ENCODE results near the gene HNF1A. TPM values are rescaled to one million over a fixed set of nuclear protein-coding genes. Genes with fewer than 3 reads are reported as not detected.

HNF1A gene
- total and polyA plus RNA-seq, 2 donors (not counting 1 experiment from before 2014, with no cell fraction given) = not detected

DNA sequence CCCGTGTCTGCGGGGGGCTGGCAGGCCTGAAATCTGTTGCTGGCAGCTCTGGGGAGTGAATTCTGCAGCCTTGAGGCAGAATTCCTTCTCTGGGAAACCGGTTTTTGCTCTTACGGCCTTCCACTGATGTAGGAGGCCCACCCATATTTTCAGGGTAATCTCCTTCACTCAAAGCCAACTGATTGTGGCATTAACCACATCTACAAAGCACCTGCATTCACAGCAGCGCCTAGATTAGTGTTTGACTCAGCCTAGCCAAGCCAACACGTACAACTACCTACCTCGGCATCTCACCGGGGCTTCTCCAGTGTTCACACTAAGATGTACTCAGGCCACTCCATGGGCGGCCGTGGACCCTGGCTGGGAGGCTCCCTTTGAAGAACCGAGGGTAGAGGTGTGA is 22.2 kb downstream of the HNF1A start:
- ChIA-PET POLR2A (no interaction called here), CTCF (no interaction called here)
- H3K27ac Mint-ChIP-seq = no peak overlapping the region
- no peaks in the 10 kb centered on the region for H4K20me1 ChIP-seq (ENCODE audit: control insufficient read depth, insufficient read depth, low read length, poor library complexity, severe bottlenecking)
- H3K4me2 ChIP-seq (replicated peaks; ENCODE audit: low read depth, low read length, poor library complexity, severe bottlenecking) = no peak overlapping the region
- H3K4me1 Mint-ChIP-seq = no peaks in the 10 kb centered on the region
- peaks cover 0 to 4% (median 0%) of the 10 kb centered on the region in 3 donors for H3K9me3 ChIP-seq (ENCODE audit: control extremely low read depth in 1 of 3, control insufficient read depth in 2 of 3, insufficient read depth in 1 of 3, low read length in 2 of 3)
- no peak overlapping the region for H3K4me3 ChIP-seq (ENCODE audit: control extremely low read depth in 1 of 5, extremely low read depth in 1 of 5, insufficient read depth in 1 of 5, low read depth in 2 of 5, low read length in 4 of 5)
- H3K27me3 ChIP-seq (replicated peaks in 1 of 4; ENCODE audit: control extremely low read depth in 1 of 4, control insufficient read depth in 3 of 4, insufficient read depth in 4 of 4, low read length in 3 of 4) = peaks cover 0 to 7% (median 0%) of the 10 kb centered on the region in 4 experiments
- H3K36me3 ChIP-seq (replicated peaks in 1 of 2; ENCODE audit: control extremely low read depth in 1 of 2, control insufficient read depth in 1 of 2, extremely low read depth in 1 of 2, insufficient read depth in 2 of 2, low read length in 1 of 2) = peaks cover 1 to 23% of the 10 kb centered on the region in 2 experiments
- no peak for ATAC-seq (ENCODE audit: low read depth)
- no peaks in the 10 kb centered on the region for H3K9me3 Mint-ChIP-seq (ENCODE audit: insufficient read depth)
- H3K27ac ChIP-seq (ENCODE audit: low read length in 2 of 2) = no peak overlapping the region
- no peaks in the 10 kb centered on the region for H3K79me2 ChIP-seq (ENCODE audit: control insufficient read depth, insufficient read depth, low read length)
- DNase-seq = no peak
- H2AFZ ChIP-seq (ENCODE audit: insufficient read depth, low read depth, low read length, poor library complexity, severe bottlenecking) = no peak overlapping the region
- WGBS (ENCODE audit: insufficient coverage) = 86% methylated on average over 8 of the region's 11 CpGs
- TF ChIP-seq, protein P1, sequence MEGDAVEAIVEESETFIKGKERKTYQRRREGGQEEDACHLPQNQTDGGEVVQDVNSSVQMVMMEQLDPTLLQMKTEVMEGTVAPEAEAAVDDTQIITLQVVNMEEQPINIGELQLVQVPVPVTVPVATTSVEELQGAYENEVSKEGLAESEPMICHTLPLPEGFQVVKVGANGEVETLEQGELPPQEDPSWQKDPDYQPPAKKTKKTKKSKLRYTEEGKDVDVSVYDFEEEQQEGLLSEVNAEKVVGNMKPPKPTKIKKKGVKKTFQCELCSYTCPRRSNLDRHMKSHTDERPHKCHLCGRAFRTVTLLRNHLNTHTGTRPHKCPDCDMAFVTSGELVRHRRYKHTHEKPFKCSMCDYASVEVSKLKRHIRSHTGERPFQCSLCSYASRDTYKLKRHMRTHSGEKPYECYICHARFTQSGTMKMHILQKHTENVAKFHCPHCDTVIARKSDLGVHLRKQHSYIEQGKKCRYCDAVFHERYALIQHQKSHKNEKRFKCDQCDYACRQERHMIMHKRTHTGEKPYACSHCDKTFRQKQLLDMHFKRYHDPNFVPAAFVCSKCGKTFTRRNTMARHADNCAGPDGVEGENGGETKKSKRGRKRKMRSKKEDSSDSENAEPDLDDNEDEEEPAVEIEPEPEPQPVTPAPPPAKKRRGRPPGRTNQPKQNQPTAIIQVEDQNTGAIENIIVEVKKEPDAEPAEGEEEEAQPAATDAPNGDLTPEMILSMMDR (IDR thresholded peaks at IDR 0.05) = no peak
- no peak for TF ChIP-seq EZH2 (IDR thresholded peaks at IDR 0.05; ENCODE audit: borderline replicate concordance, insufficient read depth, low read depth, low read length, poor library complexity, severe bottlenecking)
- intact Hi-C loops (cut with micrococcal nuclease) = no loop called here
- no peaks in the 10 kb centered on the region for H3K4me1 ChIP-seq (ENCODE audit: control insufficient read depth in 2 of 2, insufficient read depth in 2 of 2, low read length in 2 of 2)
- H3K4me3 Mint-ChIP-seq = no peak overlapping the region
- H3K9ac ChIP-seq (ENCODE audit: low read length) = no peak overlapping the region
- peaks cover 3% of the 10 kb centered on the region for H3K27me3 Mint-ChIP-seq

DNA sequence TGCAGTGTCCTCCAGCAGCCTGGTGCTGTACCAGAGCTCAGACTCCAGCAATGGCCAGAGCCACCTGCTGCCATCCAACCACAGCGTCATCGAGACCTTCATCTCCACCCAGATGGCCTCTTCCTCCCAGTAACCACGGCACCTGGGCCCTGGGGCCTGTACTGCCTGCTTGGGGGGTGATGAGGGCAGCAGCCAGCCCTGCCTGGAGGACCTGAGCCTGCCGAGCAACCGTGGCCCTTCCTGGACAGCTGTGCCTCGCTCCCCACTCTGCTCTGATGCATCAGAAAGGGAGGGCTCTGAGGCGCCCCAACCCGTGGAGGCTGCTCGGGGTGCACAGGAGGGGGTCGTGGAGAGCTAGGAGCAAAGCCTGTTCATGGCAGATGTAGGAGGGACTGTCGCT is 22.7 kb downstream of the HNF1A start:
- CTCF ChIA-PET = no interaction called here

More for the DNA sequence above, 22.7 kb downstream of the HNF1A start:
- peaks cover 0 to 4% (median 0%) of the 10 kb centered on the region in 4 experiments for H3K27me3 ChIP-seq (replicated peaks in 1 of 4; ENCODE audit: control extremely low read depth in 1 of 4, control insufficient read depth in 3 of 4, insufficient read depth in 4 of 4, low read length in 3 of 4)
- no peaks in the 10 kb centered on the region for H3K4me1 Mint-ChIP-seq
- H3K4me2 ChIP-seq (replicated peaks; ENCODE audit: low read depth, low read length, poor library complexity, severe bottlenecking) = no peak overlapping the region
- no peak overlapping the region for H3K9ac ChIP-seq (ENCODE audit: low read length)
- H3K4me3 Mint-ChIP-seq = no peak overlapping the region
- WGBS (ENCODE audit: insufficient coverage) = 59% methylated on average over 9 of the region's 11 CpGs
- no peaks in the 10 kb centered on the region for H4K20me1 ChIP-seq (ENCODE audit: control insufficient read depth, insufficient read depth, low read length, poor library complexity, severe bottlenecking)
- no peak for TF ChIP-seq EZH2 (IDR thresholded peaks at IDR 0.05; ENCODE audit: borderline replicate concordance, insufficient read depth, low read depth, low read length, poor library complexity, severe bottlenecking)
- TF ChIP-seq, protein P1 (IDR thresholded peaks at IDR 0.05) = no peak
- no peak for ATAC-seq (ENCODE audit: low read depth)
- POLR2A ChIA-PET = no interaction called here
- H3K27ac Mint-ChIP-seq = no peak overlapping the region
- no peak for DNase-seq
- H3K27me3 Mint-ChIP-seq = no peaks in the 10 kb centered on the region
- H3K9me3 ChIP-seq (ENCODE audit: control extremely low read depth in 1 of 3, control insufficient read depth in 2 of 3, insufficient read depth in 1 of 3, low read length in 2 of 3) = peaks cover 0 to 4% (median 0%) of the 10 kb centered on the region in 3 donors
- H3K79me2 ChIP-seq (ENCODE audit: control insufficient read depth, insufficient read depth, low read length) = no peaks in the 10 kb centered on the region
- intact Hi-C loops (cut with micrococcal nuclease) = no loop called here
- H3K36me3 ChIP-seq (replicated peaks in 1 of 2; ENCODE audit: control extremely low read depth in 1 of 2, control insufficient read depth in 1 of 2, extremely low read depth in 1 of 2, insufficient read depth in 2 of 2, low read length in 1 of 2) = peaks cover 1 to 26% of the 10 kb centered on the region in 2 experiments
- no peak overlapping the region for H3K4me3 ChIP-seq (ENCODE audit: control extremely low read depth in 1 of 5, extremely low read depth in 1 of 5, insufficient read depth in 1 of 5, low read depth in 2 of 5, low read length in 4 of 5)
- no peaks in the 10 kb centered on the region for H3K4me1 ChIP-seq (ENCODE audit: control insufficient read depth in 2 of 2, insufficient read depth in 2 of 2, low read length in 2 of 2)
- H2AFZ ChIP-seq (ENCODE audit: insufficient read depth, low read depth, low read length, poor library complexity, severe bottlenecking) = no peak overlapping the region
- no peaks in the 10 kb centered on the region for H3K9me3 Mint-ChIP-seq (ENCODE audit: insufficient read depth)
- H3K27ac ChIP-seq (ENCODE audit: low read length in 2 of 2) = no peak overlapping the region
